Upper lobe of left lung (tissue), 6 donors: ENCODE data around the gene DOCK1. TPM values are rescaled to one million over a fixed set of nuclear protein-coding genes. Genes with fewer than 3 reads are reported as not detected.

Experiments
- ATAC-seq, 2 donors: fragments of 200-7000 bp; cut with Tn5 transposase; one replicate each; pipeline ENCODE4 v1.9.1; 2022; ENCODE audit warnings: mild to moderate bottlenecking in 2 of 2, moderate library complexity in 2 of 2; ENCODE audit not compliant: low FRiP score in 2 of 2
- DNase-seq, 2 donors: peaks; one replicate each; pipeline ENCODE4 v3.0.0-alpha.2; 2019 to 2020
- H3K27ac ChIP-seq, 4 donors: fragments of 200-600 bp; sonication (generic); one replicate each; pipeline ENCODE4 v1.5.1; 2016 to 2019
- H3K27me3 ChIP-seq, 4 donors: fragments of 200-600 bp; sonication (generic); one replicate each; pipeline ENCODE4 v1.5.1; 2017 to 2019
- H3K36me3 ChIP-seq, 4 donors: fragments of 200-600 bp; sonication (generic); one replicate each; pipeline ENCODE4 v1.5.1; 2016 to 2019
- H3K4me1 ChIP-seq, 4 donors: fragments of 200-600 bp; sonication (generic); one replicate each; pipeline ENCODE4 v1.5.1; 2018 to 2019
- H3K4me3 ChIP-seq, 4 donors: fragments of 200-600 bp; sonication (generic); one replicate each; pipeline ENCODE4 v1.5.1; 2017 to 2019; ENCODE audit warnings: mild to moderate bottlenecking in 2 of 4, moderate library complexity in 1 of 4
- H3K9me3 ChIP-seq, 4 donors: fragments of 200-600 bp; sonication (generic); one replicate each; pipeline ENCODE4 v1.5.1; 2018 to 2019
- CTCF ChIP-seq, 6 experiments: fragments of 450-650 bp in 4 of 6; fragments of 200-600 bp in 2 of 6; sonication (generic) in 2 of 6; IDR thresholded peaks; one replicate each; pipeline ENCODE4 v1.5.1; 2016 to 2019; ENCODE audit warnings: antibody characterized with exemption in 6 of 6
- EP300 ChIP-seq, 4 donors: sonication (generic); formaldehyde crosslinking; IDR thresholded peaks; one replicate each; pipeline ENCODE4 v1.5.1; 2017; ENCODE audit warnings: antibody characterized with exemption in 4 of 4, control low read depth in 2 of 4
- POLR2A ChIP-seq, 4 donors: fragments of 450-650 bp; IDR thresholded peaks; one replicate each; pipeline ENCODE4 v1.5.1; 2016 to 2017; ENCODE audit warnings: antibody characterized with exemption in 4 of 4, mild to moderate bottlenecking in 2 of 4
- POLR2AphosphoS5 ChIP-seq, 2 donors: sonication (generic); formaldehyde crosslinking; IDR thresholded peaks; one replicate each; pipeline ENCODE4 v1.5.1; 2017; ENCODE audit warnings: antibody characterized with exemption in 2 of 2
- WGBS, 2 donors: methylation state at CpG; one replicate each; pipeline ENCODE4 v1.1.5; 2017 to 2018; 5-methylcytosine and 5-hydroxymethylcytosine counted together
- total RNA-seq, 6 donors: library from RNA; depleted of rRNA in 4 of 6; stranded (reverse); fragments of >200 nt in 4 of 6; gene quantifications; one replicate each; pipeline versions ENCODE4 v1.1.0 to v1.2.1, GENCODE V29; 2016 to 2021
- donor health status: DM: no; HTN: no; CAD: no; lungs with moderate emphysema.
- donor health status: DM: no; HTN: yes; CAD: no; lungs with severe emphysema.

Gene DOCK1
- total RNA-seq, 6 donors from 2014 or later: 37.5 to 63.9 (median 45.8) TPM

GRCh38 chr10:127415901-127416581 lies 510.8 kb downstream of the DOCK1 start:
- no peak overlapping the region for H3K27ac ChIP-seq
- no peaks in the 10 kb centered on the region for H3K9me3 ChIP-seq
- 94 to 95% methylated on average over 11 to 12 of the region's 12 CpGs for WGBS, 2 donors
- ATAC-seq (no peak), DNase-seq (no peak)
- peaks cover 0 to 37% (median 22%) of the 10 kb centered on the region in 4 donors for H3K36me3 ChIP-seq
- H3K4me1 ChIP-seq: no peaks in the 10 kb centered on the region
- H3K4me3 ChIP-seq: no peak overlapping the region
- H3K27me3 ChIP-seq: no peaks in the 10 kb centered on the region
- no peak for TF ChIP-seq EP300 (IDR thresholded peaks at IDR 0.05)
- TF ChIP-seq CTCF (IDR thresholded peaks at IDR 0.05): no peak
- no peak for TF ChIP-seq POLR2AphosphoS5 (IDR thresholded peaks at IDR 0.05)
- TF ChIP-seq POLR2A (IDR thresholded peaks at IDR 0.05): no peak

GRCh38 chr10:127417031-127417430 lies 511.8 kb downstream of the DOCK1 start:
- DNase-seq (no peak), ATAC-seq (no peak)
- 76 to 89% methylated on average over 4 to 9 of the region's 10 CpGs for WGBS, 2 donors
- H3K4me3 ChIP-seq: no peak overlapping the region
- TF ChIP-seq POLR2AphosphoS5 (IDR thresholded peaks at IDR 0.05): no peak
- TF ChIP-seq CTCF (IDR thresholded peaks at IDR 0.05): no peak
- no peak for TF ChIP-seq EP300 (IDR thresholded peaks at IDR 0.05)
- TF ChIP-seq POLR2A (IDR thresholded peaks at IDR 0.05): no peak
- no peaks in the 10 kb centered on the region for H3K9me3 ChIP-seq
- no peaks in the 10 kb centered on the region for H3K27me3 ChIP-seq
- no peaks in the 10 kb centered on the region for H3K4me1 ChIP-seq
- H3K36me3 ChIP-seq: peaks cover 0 to 34% (median 23%) of the 10 kb centered on the region in 4 donors
- H3K27ac ChIP-seq: no peak overlapping the region

- no peaks in the 10 kb centered on the region for H3K4me1 ChIP-seq
- 97 to 100% methylated on average over 11 to 12 of the region's 12 CpGs for WGBS, 2 donors
- H3K27me3 ChIP-seq: no peaks in the 10 kb centered on the region
- no peak overlapping the region for H3K27ac ChIP-seq
- no peak overlapping the region for H3K4me3 ChIP-seq
- TF ChIP-seq POLR2A (IDR thresholded peaks at IDR 0.05) (no peak), POLR2AphosphoS5 (IDR thresholded peaks at IDR 0.05) (no peak), EP300 (IDR thresholded peaks at IDR 0.05) (no peak), CTCF (IDR thresholded peaks at IDR 0.05) (no peak)
- ATAC-seq: no peak
- H3K36me3 ChIP-seq: peaks cover 0 to 30% (median 23%) of the 10 kb centered on the region in 4 donors
- no peak for DNase-seq
- H3K9me3 ChIP-seq: no peaks in the 10 kb centered on the region
Observed at GRCh38 chr10:127417686-127418401, 512.6 kb downstream of the DOCK1 start.

- TF ChIP-seq CTCF (IDR thresholded peaks at IDR 0.05) (no peak), POLR2AphosphoS5 (IDR thresholded peaks at IDR 0.05) (no peak), POLR2A (IDR thresholded peaks at IDR 0.05) (no peak), EP300 (IDR thresholded peaks at IDR 0.05) (no peak)
- WGBS, 2 donors: 92 to 93% methylated on average over 6 to 13 of the region's 13 CpGs
- DNase-seq (no peak), ATAC-seq (no peak)
- H3K36me3 ChIP-seq: peaks cover 0 to 32% (median 23%) of the 10 kb centered on the region in 4 donors
- no peak overlapping the region for H3K4me3 ChIP-seq
- no peaks in the 10 kb centered on the region for H3K9me3 ChIP-seq
- no peaks in the 10 kb centered on the region for H3K4me1 ChIP-seq
- H3K27me3 ChIP-seq: no peaks in the 10 kb centered on the region
- H3K27ac ChIP-seq: no peak overlapping the region
Observed at GRCh38 chr10:127418536-127419168, 513.4 kb downstream of the DOCK1 start.
